ENCODE measurements around the gene ZDHHC14.

The ZDHHC14 gene

GRCh38 chr6:157471077-157471686 lies 90.2 kb downstream of the ZDHHC14 start:
- no peak for TF ChIP-seq GLIS3 (CRISPR knock-in tag; IDR thresholded peaks at IDR 0.05)
- no peak for TF ChIP-seq ZC3H10 (CRISPR knock-in tag; IDR thresholded peaks at IDR 0.05)
- TF ChIP-seq CSDC2 (CRISPR knock-in tag; IDR thresholded peaks at IDR 0.05), result no peak
- TF ChIP-seq TOX (CRISPR knock-in tag; IDR thresholded peaks at IDR 0.05; ENCODE audit: borderline replicate concordance), result no peak
- no peak for TF ChIP-seq TCF4 (CRISPR knock-in tag; IDR thresholded peaks at IDR 0.05; ENCODE audit: borderline replicate concordance)
- TF ChIP-seq ARNTL (CRISPR knock-in tag; IDR thresholded peaks at IDR 0.05; ENCODE audit: borderline replicate concordance, low read depth), result no peak
- no peak for TF ChIP-seq ISL1 (CRISPR knock-in tag; IDR thresholded peaks at IDR 0.05)
- TF ChIP-seq POU6F1 (CRISPR knock-in tag; IDR thresholded peaks at IDR 0.05; ENCODE audit: borderline replicate concordance, low read depth), result no peak
- no peak for TF ChIP-seq BACH2 (CRISPR knock-in tag; IDR thresholded peaks at IDR 0.05; ENCODE audit: borderline replicate concordance)
- no peak for TF ChIP-seq ESRRG (CRISPR knock-in tag; IDR thresholded peaks at IDR 0.05)
- no peak for TF ChIP-seq RARB (CRISPR knock-in tag; IDR thresholded peaks at IDR 0.05)
- no peak for ATAC-seq

GRCh38 chr6:157471895-157472686 lies 91.1 kb downstream of the ZDHHC14 start:
- no peak for TF ChIP-seq ISL1 (CRISPR knock-in tag; IDR thresholded peaks at IDR 0.05)

GRCh38 chr6:157476797-157477196 lies 95.8 kb downstream of the ZDHHC14 start:
- TF ChIP-seq RARB (CRISPR knock-in tag; IDR thresholded peaks at IDR 0.05) (no peak), TCF4 (CRISPR knock-in tag; IDR thresholded peaks at IDR 0.05; ENCODE audit: borderline replicate concordance) (no peak), CSRNP3 (CRISPR knock-in tag; IDR thresholded peaks at IDR 0.05) (no peak), CSDC2 (CRISPR knock-in tag; IDR thresholded peaks at IDR 0.05) (no peak), ZFP3 (CRISPR knock-in tag; IDR thresholded peaks at IDR 0.05) (no peak), BACH2 (CRISPR knock-in tag; IDR thresholded peaks at IDR 0.05; ENCODE audit: borderline replicate concordance) (no peak), TOX (CRISPR knock-in tag; IDR thresholded peaks at IDR 0.05; ENCODE audit: borderline replicate concordance) (no peak), ESRRG (CRISPR knock-in tag; IDR thresholded peaks at IDR 0.05) (no peak), POU6F1 (CRISPR knock-in tag; IDR thresholded peaks at IDR 0.05; ENCODE audit: borderline replicate concordance, low read depth) (no peak), PPARA (CRISPR knock-in tag; IDR thresholded peaks at IDR 0.05; ENCODE audit: borderline replicate concordance) (no peak), GLIS3 (CRISPR knock-in tag; IDR thresholded peaks at IDR 0.05) (no peak), ZNF8 (CRISPR knock-in tag; IDR thresholded peaks at IDR 0.05) (no peak), ZFP30 (CRISPR knock-in tag; IDR thresholded peaks at IDR 0.05) (no peak), TSHZ2 (CRISPR knock-in tag; IDR thresholded peaks at IDR 0.05) (no peak), ZC3H10 (CRISPR knock-in tag; IDR thresholded peaks at IDR 0.05) (no peak)
- no peak for ATAC-seq

More at GRCh38 chr6:157471895-157472686, 91.1 kb downstream of the ZDHHC14 start:
- no peak for ATAC-seq

- no peak for ATAC-seq
- TF ChIP-seq CSRNP3 (CRISPR knock-in tag; IDR thresholded peaks at IDR 0.05) (no peak), RARB (CRISPR knock-in tag; IDR thresholded peaks at IDR 0.05) (no peak), ARNTL (CRISPR knock-in tag; IDR thresholded peaks at IDR 0.05; ENCODE audit: borderline replicate concordance, low read depth) (no peak), POU6F1 (CRISPR knock-in tag; IDR thresholded peaks at IDR 0.05; ENCODE audit: borderline replicate concordance, low read depth) (no peak), ISL1 (CRISPR knock-in tag; IDR thresholded peaks at IDR 0.05) (no peak), BACH2 (CRISPR knock-in tag; IDR thresholded peaks at IDR 0.05; ENCODE audit: borderline replicate concordance) (no peak), SNAI2 (CRISPR knock-in tag; IDR thresholded peaks at IDR 0.05) (no peak)
These were observed 97.9 kb downstream of the ZDHHC14 start for GRCh38 chr6:157478926-157479325.

Data from SK-N-SH treated with all-trans-retinoic acid at 6 μM for 48 hours (cell line).